Adrenal gland (tissue), 12 donors: Measurements from ENCODE around the gene OR10A3. TPM values are rescaled to one million over a fixed set of nuclear protein-coding genes. Genes with fewer than 3 reads are reported as not detected.

Source experiments
- DNase-seq, 7 donors: peaks; one replicate each; pipeline ENCODE4 v3.0.0-alpha.2; 2019 to 2020
- H3K27ac ChIP-seq, 5 donors: fragments of 200-600 bp; sonication (generic) in 4 of 5; 1 replicate in 3 of 5; 2 replicates in 2 of 5; pipeline versions ENCODE4 v1.5.1 to v1.8.0; 2016 to 2020; ENCODE audit warnings: mild to moderate bottlenecking in 1 of 5
- H3K27me3 ChIP-seq: fragments of 200-600 bp; 2 replicates; pipeline ENCODE4 v1.8.0; 2021
- H3K36me3 ChIP-seq, 2 donors: fragments of 200-600 bp; replicated peaks in 1 of 2; 1 replicate in 1 of 2; 2 replicates in 1 of 2; pipeline versions ENCODE4 v1.5.1 to v1.8.0; 2018 to 2022
- H3K4me1 ChIP-seq, 2 donors: fragments of 200-600 bp; replicated peaks in 1 of 2; 1 replicate in 1 of 2; 2 replicates in 1 of 2; pipeline versions ENCODE4 v1.5.1 to v1.8.0; 2018 to 2021
- H3K4me3 ChIP-seq, 4 donors: fragments of 200-600 bp; sonication (generic) in 3 of 4; one replicate each; pipeline ENCODE4 v1.5.1; 2016 to 2018
- H3K9me3 ChIP-seq, 3 donors: fragments of 200-600 bp; sonication (generic) in 1 of 3; replicated peaks in 1 of 3; 1 replicate in 2 of 3; 2 replicates in 1 of 3; pipeline versions ENCODE4 v1.5.1 to v1.8.0; 2016 to 2021
- POLR2A ChIP-seq, 2 donors: fragments of 450-650 bp; IDR thresholded peaks; one replicate each; pipeline ENCODE4 v1.6.1; 2017; ENCODE audit warnings: antibody characterized with exemption in 2 of 2, mild to moderate bottlenecking in 2 of 2, moderate library complexity in 1 of 2
- WGBS, 4 donors: extraction: QIAGEN DNeasy Blood & Tissue Kit in 2 of 4; methylation state at CpG; one replicate each; pipeline versions ENCODE4 v1.1.5 to v1.1.7; 2013 to 2017; 5-methylcytosine and 5-hydroxymethylcytosine counted together
- intact Hi-C, 2 donors: fragments of 100-400 bp; cut with DNase I; formaldehyde crosslinking; loops; one replicate each; pipeline versions ENCODE4 v1.14.1 to v1.15.0; 2022 to 2023
- polyA plus RNA-seq, 3 donors: library from polyadenylated mRNA; stranded (reverse); fragments of 200-250 nt in 2 of 3; fragments of 350-450 nt in 1 of 3; fragmentation: Illumina TruSeq in 1 of 3; extraction: RNeasy Lipid Tissue Mini Kit (QIAGEN cat#74804) in 1 of 3; gene quantifications; one replicate each; pipeline ENCODE4 v1.2.3, GENCODE V29; 2013 to 2014
- small RNA-seq, 2 donors: library from RNA; depleted of rRNA; stranded (forward); fragments of <200 nt; gene quantifications; one replicate each; pipeline ENCODE3, GENCODE V24; 2016
- total RNA-seq, 9 donors: library from RNA; depleted of rRNA in 4 of 9; stranded (reverse); fragments of >200 nt in 4 of 9; fragments of 120-200 nt in 1 of 9; fragmentation: NEBNext Ultra II Directional in 1 of 9; extraction: Animal tissue kit (Norgen Biotek cat#: 25700) in 1 of 9; gene quantifications; one replicate each; pipeline versions ENCODE4 v1.1.0 to v1.2.4, GENCODE V29; 2013 to 2023
- TF ChIP-seq, protein P1 (sequence below), 6 experiments: fragments of 450-650 bp in 4 of 6; fragments of 200-600 bp in 2 of 6; sonication (generic) in 1 of 6; IDR thresholded peaks; 1 replicate in 5 of 6; 2 replicates in 1 of 6; pipeline versions ENCODE4 v1.5.1 to v1.8.0; 2016 to 2021; ENCODE audit warnings: antibody characterized with exemption in 6 of 6, mild to moderate bottlenecking in 2 of 6, moderate library complexity in 1 of 6
- donor health status: healthy with polysubstance abuse.
- donor health status: Bipolar disorder and iron deficiency.
- donor health status: DM: yes; HTN: yes; CAD: no.
- donor health status: DM: no; HTN: no; CAD: no.
- donor health status: DM: no; HTN: no; CAD: no.
- donor health status: DM: yes; HTN: yes; CAD: no.

OR10A3 gene
- total and polyA plus RNA-seq, 12 donors, result not detected

DNA sequence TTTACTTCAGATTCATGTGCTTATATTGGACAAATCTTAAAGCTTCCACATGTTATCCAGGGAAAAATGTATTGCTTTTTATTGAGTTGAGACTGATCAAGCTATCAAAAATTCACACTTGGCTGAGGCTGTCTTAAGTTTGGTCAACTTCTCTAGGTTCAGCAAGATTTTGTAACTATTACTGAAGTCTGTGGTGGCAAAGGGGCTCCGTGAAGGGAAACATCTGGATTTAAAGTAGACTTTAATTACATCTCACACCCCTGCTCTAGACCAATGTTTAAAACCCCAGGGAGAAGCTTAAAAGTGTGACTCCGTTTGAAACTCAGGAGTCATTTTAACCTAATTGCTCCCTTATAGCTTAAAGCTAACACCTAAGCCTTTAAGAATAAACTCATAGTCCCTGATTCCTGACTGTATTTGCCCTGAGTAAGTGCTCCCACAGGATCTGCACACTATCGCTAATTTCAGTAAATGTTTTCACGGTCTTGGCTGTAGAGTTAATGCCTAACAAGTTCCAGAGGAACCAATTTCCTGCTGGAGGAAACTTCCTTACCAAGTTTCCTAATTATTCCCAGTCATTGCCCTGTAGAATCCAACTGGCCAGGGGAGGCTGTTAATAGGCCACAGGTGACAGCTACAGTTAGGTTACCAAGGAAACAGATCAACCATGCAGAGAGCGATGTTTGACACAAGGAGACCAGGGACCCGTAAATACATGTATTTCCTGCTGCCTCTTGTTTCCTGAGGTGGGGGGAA lies 50.9 kb downstream of the OR10A3 start:
- no peaks in the 10 kb centered on the region for H3K36me3 ChIP-seq
- no peaks in the 10 kb centered on the region for H3K9me3 ChIP-seq
- intact Hi-C loops, result loop anchor here in 1 of 2 donors (5.0 kb wide), 1 partner anchor 92 kb away; no protein-coding TSS in a partner anchor
- H3K4me3 ChIP-seq, result no peak overlapping the region
- H3K4me1 ChIP-seq, result no peaks in the 10 kb centered on the region
- DNase-seq, result no peak
- WGBS, 4 donors, result 14 to 20% (median 16%) methylated on average over 6 of the region's 6 CpGs
- H3K27me3 ChIP-seq, result no peaks in the 10 kb centered on the region
- H3K27ac ChIP-seq, result no peak overlapping the region
- TF ChIP-seq POLR2A (IDR thresholded peaks at IDR 0.05), result no peak
- TF ChIP-seq, protein P1, sequence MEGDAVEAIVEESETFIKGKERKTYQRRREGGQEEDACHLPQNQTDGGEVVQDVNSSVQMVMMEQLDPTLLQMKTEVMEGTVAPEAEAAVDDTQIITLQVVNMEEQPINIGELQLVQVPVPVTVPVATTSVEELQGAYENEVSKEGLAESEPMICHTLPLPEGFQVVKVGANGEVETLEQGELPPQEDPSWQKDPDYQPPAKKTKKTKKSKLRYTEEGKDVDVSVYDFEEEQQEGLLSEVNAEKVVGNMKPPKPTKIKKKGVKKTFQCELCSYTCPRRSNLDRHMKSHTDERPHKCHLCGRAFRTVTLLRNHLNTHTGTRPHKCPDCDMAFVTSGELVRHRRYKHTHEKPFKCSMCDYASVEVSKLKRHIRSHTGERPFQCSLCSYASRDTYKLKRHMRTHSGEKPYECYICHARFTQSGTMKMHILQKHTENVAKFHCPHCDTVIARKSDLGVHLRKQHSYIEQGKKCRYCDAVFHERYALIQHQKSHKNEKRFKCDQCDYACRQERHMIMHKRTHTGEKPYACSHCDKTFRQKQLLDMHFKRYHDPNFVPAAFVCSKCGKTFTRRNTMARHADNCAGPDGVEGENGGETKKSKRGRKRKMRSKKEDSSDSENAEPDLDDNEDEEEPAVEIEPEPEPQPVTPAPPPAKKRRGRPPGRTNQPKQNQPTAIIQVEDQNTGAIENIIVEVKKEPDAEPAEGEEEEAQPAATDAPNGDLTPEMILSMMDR (IDR thresholded peaks at IDR 0.05), result no peak

DNA sequence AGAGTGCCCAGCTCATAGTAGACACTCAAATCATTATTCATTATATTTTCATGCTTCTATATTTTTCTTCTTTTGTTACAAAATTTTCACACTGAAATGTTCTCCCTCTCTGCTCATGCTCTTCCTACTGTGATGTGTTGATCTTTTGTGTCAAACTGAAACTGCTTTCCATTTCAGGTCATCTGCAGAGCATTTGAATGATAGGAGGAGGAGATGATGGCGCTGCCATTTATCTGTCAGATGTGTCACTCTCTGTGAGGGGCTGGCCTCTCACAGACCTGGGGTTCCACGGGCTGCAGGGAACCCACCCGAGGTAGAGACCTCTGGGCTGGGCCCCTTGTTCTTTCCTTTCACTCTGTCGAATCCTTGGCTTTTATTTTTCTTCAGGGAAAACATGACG lies 51.5 kb downstream of the OR10A3 start:
- H3K9me3 ChIP-seq, result no peaks in the 10 kb centered on the region
- intact Hi-C loops, result loop anchor here (5.0 kb wide), 1 partner anchor 92 kb away; no protein-coding TSS in a partner anchor
- H3K4me3 ChIP-seq, result no peak overlapping the region
- H3K27ac ChIP-seq, result no peak overlapping the region
- 24 to 34% (median 31%) methylated on average over 5 of the region's 5 CpGs for WGBS, 4 donors
- H3K36me3 ChIP-seq, result no peaks in the 10 kb centered on the region
- DNase-seq, result no peak
- no peaks in the 10 kb centered on the region for H3K27me3 ChIP-seq
- no peak for TF ChIP-seq POLR2A (IDR thresholded peaks at IDR 0.05)
- TF ChIP-seq, protein P1 (IDR thresholded peaks at IDR 0.05), result no peak
- H3K4me1 ChIP-seq, result no peaks in the 10 kb centered on the region

Small RNA genes lying within 50 kb of the gene (small RNA-seq; reads per million reads assigned to genes)
- gene COX6CP5, result 0 reads per million in 2 donors
- 0 reads per million in 2 donors for gene RNU6-943P

Other genes with a start within 250 kb of the OR10A3 start
- gene OVCH2, start 235.2 kb downstream of the OR10A3 start, total RNA-seq, result not detected
- not detected for gene OVCH2, start 235.2 kb downstream of the OR10A3 start, polyA plus RNA-seq
- not detected for gene OR5P2, start 144.8 kb downstream of the OR10A3 start, total RNA-seq
- gene OR5P2, start 144.8 kb downstream of the OR10A3 start, polyA plus RNA-seq, result not detected
- gene OR5P3, start 110.9 kb downstream of the OR10A3 start, total RNA-seq, result not detected
- gene OR5P3, start 110.9 kb downstream of the OR10A3 start, polyA plus RNA-seq, result not detected
- gene OR10A6, start 10.4 kb downstream of the OR10A3 start, total RNA-seq, result not detected
- gene OR10A6, start 10.4 kb downstream of the OR10A3 start, polyA plus RNA-seq, result not detected
- gene NLRP10, start 23.7 kb upstream of the OR10A3 start, total RNA-seq, result not detected
- not detected for gene NLRP10, start 23.7 kb upstream of the OR10A3 start, polyA plus RNA-seq
- 100 to 1,000 TPM; 154 to 366 (median 221) TPM for gene EIF3F, start 45.6 kb upstream of the OR10A3 start, total RNA-seq
- gene EIF3F, start 45.6 kb upstream of the OR10A3 start, polyA plus RNA-seq, result 100 to 1,000 TPM; 105 to 152 (median 137) TPM
- 10 to 100 TPM in 6 of 9 donors, 1 to 10 TPM in 3; 7.7 to 26.8 (median 12.7) TPM for gene TUB, start 139.5 kb upstream of the OR10A3 start, total RNA-seq
- 10 to 100 TPM in 2 of 3 donors, 1 to 10 TPM in 1; 2.8 to 12.9 (median 10.5) TPM for gene TUB, start 139.5 kb upstream of the OR10A3 start, polyA plus RNA-seq
- gene RIC3, start 227.3 kb upstream of the OR10A3 start, total RNA-seq, result 10 to 100 TPM; 11.0 to 39.9 (median 27.2) TPM
- gene RIC3, start 227.3 kb upstream of the OR10A3 start, polyA plus RNA-seq, result 10 to 100 TPM; 31.2 to 45.5 (median 36.5) TPM